Brain microvascular endothelial cell (primary cell): ENCODE results near the gene DHX38.

Experiments
- DNase-seq: peaks from one replicate; pipeline ENCODE4 v3.0.0-alpha.2; 2020
- H3K27ac ChIP-seq: fragments of 250-450 bp; sonication (Bioruptor Pico); 2 replicates; pipeline ENCODE4 v1.5.1; 2020; ENCODE audit warnings: mild to moderate bottlenecking, moderate library complexity
- H3K27me3 ChIP-seq: fragments of 250-450 bp; sonication (Bioruptor Pico); replicated peaks from 2 replicates; pipeline ENCODE4 v1.5.1; 2020; ENCODE audit warnings: mild to moderate bottlenecking
- H3K36me3 ChIP-seq: fragments of 250-450 bp; sonication (Bioruptor Pico); replicated peaks from 2 replicates; pipeline ENCODE4 v1.5.1; 2020; ENCODE audit warnings: mild to moderate bottlenecking
- H3K4me3 ChIP-seq: 2 replicates; pipeline ENCODE4 v1.5.1; 2011; ENCODE audit warnings: low read depth, mild to moderate bottlenecking, control low read depth, low read length, moderate library complexity
- CTCF ChIP-seq: IDR thresholded peaks from 2 replicates; pipeline ENCODE4 v1.5.1; 2011; ENCODE audit warnings: low read depth, mild to moderate bottlenecking, moderate library complexity, low read length, control low read depth, inconsistent platforms; ENCODE audit errors: missing control alignments
- in situ Hi-C: cut with HindIII; loops from 2 replicates; pipeline ENCODE4 v1.10.0; 2017; ENCODE audit warnings: low sequenced_read_pairs, low pct_ligation_motif_present

Gene DHX38

DNA sequence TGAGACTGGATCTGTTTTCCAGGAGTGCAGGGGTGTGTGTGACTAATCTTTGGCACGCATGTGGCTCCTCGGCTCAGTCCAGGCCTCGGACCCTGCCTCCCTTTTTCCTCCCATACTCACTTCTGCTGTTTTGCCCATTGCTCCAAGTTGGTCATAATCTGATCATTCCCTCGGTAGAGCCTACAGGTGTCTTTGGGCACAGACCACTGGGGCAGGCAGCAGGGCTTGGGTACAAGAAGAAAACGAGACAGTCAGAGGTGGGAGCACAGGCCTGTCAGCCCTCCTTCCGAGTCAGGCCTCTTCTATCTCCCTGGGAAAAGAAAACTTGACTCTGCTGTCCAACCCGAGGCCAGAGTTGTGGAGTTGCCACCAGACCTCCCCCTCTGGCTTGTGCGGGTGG, 29.8 kb downstream of the DHX38 start:
- DNase-seq, result no peak
- Histone ChIP-seq H3K36me3 (no peaks in the 10 kb centered on the region), H3K4me3 (no peak overlapping the region), H3K27ac (no peak overlapping the region), H3K27me3 (no peaks in the 10 kb centered on the region)
- TF ChIP-seq CTCF, result no peak
- in situ Hi-C loops, result no loop called here

DNA sequence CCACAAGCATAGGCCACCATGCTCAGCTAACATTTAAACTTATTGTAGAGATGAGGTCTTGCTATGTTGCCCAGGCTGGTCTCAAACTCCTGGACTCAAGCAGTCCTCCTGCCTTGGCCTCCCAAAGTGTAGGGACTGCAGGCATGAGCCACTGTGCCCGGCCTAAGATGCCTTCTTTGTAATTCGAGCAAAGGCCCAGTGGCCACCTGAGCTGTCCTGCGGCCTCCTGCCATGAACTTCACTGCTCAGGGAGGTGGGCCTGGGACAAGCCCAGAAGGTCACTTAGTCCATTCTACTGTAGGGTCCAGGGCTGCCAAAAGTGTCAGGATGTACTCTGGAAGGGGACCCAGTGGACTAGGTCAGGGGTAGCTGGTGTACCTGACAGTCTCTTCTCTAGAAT, 30.5 kb downstream of the DHX38 start:
- Histone ChIP-seq H3K27me3 (no peaks in the 10 kb centered on the region), H3K27ac (no peak overlapping the region), H3K4me3 (no peak overlapping the region), H3K36me3 (no peaks in the 10 kb centered on the region)
- TF ChIP-seq CTCF, result no peak
- in situ Hi-C loops, result no loop called here
- no peak for DNase-seq

DNA sequence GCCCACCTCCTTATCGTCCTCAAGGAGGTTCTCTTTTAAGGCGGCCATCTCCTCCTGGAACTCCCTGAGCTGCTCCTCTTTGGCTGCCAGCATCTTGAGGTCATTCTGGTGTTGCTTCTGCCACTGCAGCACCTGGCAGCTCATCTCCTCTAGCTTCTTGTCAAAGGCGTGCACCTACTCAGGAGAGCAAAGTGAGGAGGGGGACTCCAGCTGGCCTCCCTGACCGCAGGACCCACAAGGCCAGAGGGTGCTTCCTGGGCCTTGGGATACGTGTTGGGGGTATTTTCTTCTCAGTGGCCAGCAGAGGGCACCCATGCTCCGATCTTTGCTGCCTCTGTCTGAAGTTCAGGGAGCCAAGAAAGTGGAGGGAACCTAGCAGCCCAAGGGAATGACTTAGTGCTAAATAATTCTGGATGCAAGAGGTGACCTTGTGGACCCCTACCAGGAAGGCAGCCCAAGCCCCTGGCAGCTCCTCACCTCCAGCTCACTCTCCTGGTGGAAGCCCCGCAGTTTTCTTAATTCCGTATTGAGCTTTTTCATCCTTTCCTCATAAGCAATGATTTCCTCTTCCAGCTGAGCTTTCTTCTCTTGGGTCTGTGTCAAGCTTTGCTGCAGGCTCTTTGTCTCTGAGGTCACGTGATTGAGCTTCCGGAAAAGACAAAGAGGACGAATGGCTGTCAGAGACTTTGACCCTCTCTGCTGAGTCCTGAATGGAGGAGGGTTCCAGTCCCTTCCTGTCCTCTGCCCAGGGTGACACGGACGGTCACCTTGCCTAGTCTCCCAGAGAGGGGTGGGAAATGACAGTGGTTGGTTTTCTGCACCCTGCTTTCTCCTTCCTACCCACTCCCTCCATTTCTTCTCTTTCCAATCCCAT, 31.4 kb downstream of the DHX38 start:
- H3K27ac ChIP-seq, result no peak overlapping the region
- in situ Hi-C loops, result no loop called here
- TF ChIP-seq CTCF, result peak; percentile 87

GRCh38 chr16:72125635-72126428, 32.2 kb downstream of the DHX38 start:
- H3K27ac ChIP-seq, result no peak overlapping the region
- DNase-seq, result no peak

More for the DNA sequence above, 31.4 kb downstream of the DHX38 start:
- H3K4me3 ChIP-seq, result no peak overlapping the region
- H3K36me3 ChIP-seq, result no peaks in the 10 kb centered on the region
- peak; percentile 39 for DNase-seq
- no peaks in the 10 kb centered on the region for H3K27me3 ChIP-seq

DNA sequence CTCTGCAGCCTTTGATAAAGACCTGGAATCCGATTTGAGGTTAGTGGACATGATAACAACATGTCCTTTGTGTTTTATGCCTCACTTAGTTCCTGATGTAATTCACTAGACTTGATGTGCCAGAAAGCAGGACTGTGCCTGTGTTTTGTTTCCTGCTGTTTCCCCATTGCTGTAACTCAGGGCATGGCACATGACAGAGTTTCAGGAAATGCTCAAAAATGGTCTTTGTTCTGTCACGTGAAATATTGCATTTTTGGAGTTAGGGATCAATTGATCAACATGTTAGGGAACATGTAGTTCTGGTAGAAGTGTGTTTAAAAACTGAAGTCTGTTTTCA, 32.8 kb downstream of the DHX38 start:
- H3K27me3 ChIP-seq, result no peaks in the 10 kb centered on the region
- no peaks in the 10 kb centered on the region for H3K36me3 ChIP-seq
- in situ Hi-C loops, result no loop called here
- H3K4me3 ChIP-seq, result no peak overlapping the region
- no peak overlapping the region for H3K27ac ChIP-seq
- TF ChIP-seq CTCF, result no peak
- DNase-seq, result no peak

More at GRCh38 chr16:72125635-72126428, 32.2 kb downstream of the DHX38 start:
- in situ Hi-C loops, result no loop called here
- H3K27me3 ChIP-seq, result no peaks in the 10 kb centered on the region
- no peaks in the 10 kb centered on the region for H3K36me3 ChIP-seq
- no peak for TF ChIP-seq CTCF
- no peak overlapping the region for H3K4me3 ChIP-seq
